Neural progenitor cell (in vitro differentiated cells): ENCODE data around the gene LOXHD1. TPM values are rescaled to one million over a fixed set of nuclear protein-coding genes. Genes with fewer than 3 reads are reported as not detected.

Source experiments
- DNase-seq: peaks from one replicate; pipeline ENCODE4 v3.0.0-alpha.2; 2016; ENCODE audit warnings: low spot score
- H2AFZ ChIP-seq: fragments of 200-600 bp; sonication (generic); replicated peaks from 2 replicates; pipeline ENCODE4 v1.6.1; 2016; ENCODE audit warnings: antibody characterized with exemption
- H3F3A ChIP-seq: fragments of 200-600 bp; sonication (generic); 2 replicates; pipeline ENCODE4 v1.6.1; 2016; ENCODE audit warnings: antibody characterized with exemption, low read depth
- H3K27ac ChIP-seq: fragments of 200-600 bp; sonication (generic); 2 replicates; pipeline ENCODE4 v1.5.1; 2016; ENCODE audit warnings: mild to moderate bottlenecking
- H3K27me3 ChIP-seq: fragments of 200-600 bp; sonication (generic); 2 replicates; pipeline ENCODE4 v1.6.1; 2016; ENCODE audit warnings: mild to moderate bottlenecking, moderate library complexity
- H3K36me3 ChIP-seq: fragments of 200-600 bp; sonication (generic); 2 replicates; pipeline ENCODE4 v1.5.1; 2016
- H3K4me1 ChIP-seq: fragments of 200-600 bp; sonication (generic); 2 replicates; pipeline ENCODE4 v1.6.1; 2016; ENCODE audit warnings: mixed run types
- H3K4me2 ChIP-seq: fragments of 200-600 bp; sonication (generic); 2 replicates; pipeline ENCODE4 v1.6.1; 2016
- H3K4me3 ChIP-seq: fragments of 200-600 bp; sonication (generic); 2 replicates; pipeline ENCODE4 v1.5.1; 2016
- H3K79me2 ChIP-seq: fragments of 200-600 bp; sonication (generic); 2 replicates; pipeline ENCODE4 v1.6.1; 2016; ENCODE audit warnings: low read depth
- H3K9ac ChIP-seq: fragments of 200-600 bp; sonication (generic); 2 replicates; pipeline ENCODE4 v1.6.1; 2016
- H3K9me3 ChIP-seq: fragments of 200-600 bp; sonication (generic); 2 replicates; pipeline ENCODE4 v1.5.1; 2016; ENCODE audit warnings: low read depth
- H4K20me1 ChIP-seq: fragments of 200-600 bp; sonication (generic); 2 replicates; pipeline ENCODE4 v1.6.1; 2016; ENCODE audit warnings: low read depth
- H3K27ac Mint-ChIP-seq: 3 replicates; pipeline ENCODE4 v1.8.0; 2021; ENCODE audit warnings: mixed read lengths
- H3K27me3 Mint-ChIP-seq: 2 replicates; pipeline ENCODE4 v1.8.0; 2022; ENCODE audit warnings: low read depth, mild to moderate bottlenecking, inconsistent platforms, moderate library complexity, mixed read lengths; ENCODE audit not compliant: insufficient read depth
- H3K36me3 Mint-ChIP-seq: 3 replicates; pipeline ENCODE4 v1.8.0; 2021; ENCODE audit warnings: mixed read lengths
- H3K4me1 Mint-ChIP-seq: 3 replicates; pipeline ENCODE4 v1.8.0; 2021; ENCODE audit warnings: mixed read lengths
- H3K4me3 Mint-ChIP-seq: 3 replicates; pipeline ENCODE4 v1.8.0; 2021; ENCODE audit warnings: mild to moderate bottlenecking, moderate library complexity, mixed read lengths
- H3K9me3 Mint-ChIP-seq: 3 replicates; pipeline ENCODE4 v1.8.0; 2020; ENCODE audit warnings: mixed read lengths
- CTCF ChIP-seq: fragments of 200-600 bp; sonication (generic); IDR thresholded peaks from 2 replicates; pipeline ENCODE4 v1.5.1; 2017; ENCODE audit warnings: antibody characterized with exemption, mild to moderate bottlenecking
- EZH2 ChIP-seq: fragments of 200-600 bp; sonication (generic); IDR thresholded peaks from 2 replicates; pipeline ENCODE4 v1.6.1; 2017; ENCODE audit warnings: antibody characterized with exemption, mild to moderate bottlenecking, moderate library complexity
- EZH2phosphoT487 ChIP-seq: fragments of 200-600 bp; sonication (generic); IDR thresholded peaks from 2 replicates; pipeline ENCODE4 v1.6.1; 2017; ENCODE audit warnings: antibody characterized with exemption
- total RNA-seq: library from RNA; depleted of rRNA; stranded (reverse); fragments of >200 nt; gene quantifications from 2 replicates; pipeline ENCODE4 v1.2.3, GENCODE V29; 2015; ENCODE audit warnings: low replicate concordance

Gene LOXHD1
- total RNA-seq, 1 donor from 2014 or later: not detected

- no peaks in the 10 kb centered on the region for H3K36me3 Mint-ChIP-seq
- H3K9me3 Mint-ChIP-seq: peaks cover 7% of the 10 kb centered on the region
Measured at GRCh38 chr18:46663539-46663938, 6.5 kb upstream of the LOXHD1 start.

GRCh38 chr18:46660957-46661749, 4.1 kb upstream of the LOXHD1 start:
- Histone ChIP-seq H3K79me2 (no peaks in the 10 kb centered on the region), H3K9me3 (no peaks in the 10 kb centered on the region), H3F3A (no peaks in the 10 kb centered on the region), H3K36me3 (no peaks in the 10 kb centered on the region), H3K9ac (no peak overlapping the region), H4K20me1 (no peaks in the 10 kb centered on the region), H3K4me3 (no peak overlapping the region), H3K27ac (no peak overlapping the region), H3K4me1 (no peaks in the 10 kb centered on the region), H2AFZ (peak overlapping the region; percentile 82), H3K4me2 (no peak overlapping the region), H3K27me3 (no peaks in the 10 kb centered on the region)
- H3K9me3 Mint-ChIP-seq: peaks cover 7% of the 10 kb centered on the region
- H3K27ac Mint-ChIP-seq: peak overlapping the region; percentile 4
- peak; percentile 67 for DNase-seq
- no peaks in the 10 kb centered on the region for H3K36me3 Mint-ChIP-seq
- no peak for TF ChIP-seq CTCF
- no peak for TF ChIP-seq EZH2phosphoT487
- no peak for TF ChIP-seq EZH2
- H3K27me3 Mint-ChIP-seq: peaks cover 5% of the 10 kb centered on the region
- no peaks in the 10 kb centered on the region for H3K4me1 Mint-ChIP-seq
- no peak overlapping the region for H3K4me3 Mint-ChIP-seq

More at GRCh38 chr18:46663539-46663938, 6.5 kb upstream of the LOXHD1 start:
- Mint-ChIP-seq H3K4me3 (no peak overlapping the region), H3K4me1 (peaks cover 3% of the 10 kb centered on the region), H3K27ac (no peak overlapping the region), H3K27me3 (peaks cover 13% of the 10 kb centered on the region)
- no peaks in the 10 kb centered on the region for H3K36me3 ChIP-seq
- DNase-seq: no peak
- H3K27me3 ChIP-seq: no peaks in the 10 kb centered on the region
- H3K79me2 ChIP-seq: no peaks in the 10 kb centered on the region
- H2AFZ ChIP-seq: no peak overlapping the region
- no peak overlapping the region for H3K27ac ChIP-seq
- TF ChIP-seq EZH2phosphoT487 (no peak), EZH2 (no peak), CTCF (no peak)
- H3K9ac ChIP-seq: no peak overlapping the region
- H3K4me2 ChIP-seq: no peak overlapping the region
- no peaks in the 10 kb centered on the region for H3F3A ChIP-seq
- H3K4me3 ChIP-seq: no peak overlapping the region
- H3K4me1 ChIP-seq: no peaks in the 10 kb centered on the region
- no peaks in the 10 kb centered on the region for H3K9me3 ChIP-seq
- H4K20me1 ChIP-seq: no peaks in the 10 kb centered on the region

- no peaks in the 10 kb centered on the region for H3K4me1 Mint-ChIP-seq
- no peak for DNase-seq
- peaks cover 3% of the 10 kb centered on the region for H3K27me3 Mint-ChIP-seq
Measured at GRCh38 chr18:46659484-46659883, 2.5 kb upstream of the LOXHD1 start.

More at GRCh38 chr18:46659484-46659883, 2.5 kb upstream of the LOXHD1 start:
- Histone ChIP-seq H3K9me3 (no peaks in the 10 kb centered on the region), H2AFZ (no peak overlapping the region), H3K27ac (no peak overlapping the region), H3K9ac (no peak overlapping the region), H3K79me2 (no peaks in the 10 kb centered on the region), H3F3A (no peaks in the 10 kb centered on the region), H3K4me3 (no peak overlapping the region), H3K4me2 (no peak overlapping the region), H4K20me1 (no peaks in the 10 kb centered on the region), H3K4me1 (no peaks in the 10 kb centered on the region), H3K36me3 (no peaks in the 10 kb centered on the region), H3K27me3 (no peaks in the 10 kb centered on the region)
- Mint-ChIP-seq H3K4me3 (no peak overlapping the region), H3K27ac (no peak overlapping the region), H3K36me3 (no peaks in the 10 kb centered on the region), H3K9me3 (peaks cover 4% of the 10 kb centered on the region)
- TF ChIP-seq CTCF (no peak), EZH2phosphoT487 (no peak), EZH2 (no peak)
